ENCODE data around the gene TAMALIN. TPM values are rescaled to one million over a fixed set of nuclear protein-coding genes. Genes with fewer than 3 reads are reported as not detected.

Gene TAMALIN
- total RNA-seq, 2 experiments from 2014 or later: 6.4 to 11.5 TPM

DNA sequence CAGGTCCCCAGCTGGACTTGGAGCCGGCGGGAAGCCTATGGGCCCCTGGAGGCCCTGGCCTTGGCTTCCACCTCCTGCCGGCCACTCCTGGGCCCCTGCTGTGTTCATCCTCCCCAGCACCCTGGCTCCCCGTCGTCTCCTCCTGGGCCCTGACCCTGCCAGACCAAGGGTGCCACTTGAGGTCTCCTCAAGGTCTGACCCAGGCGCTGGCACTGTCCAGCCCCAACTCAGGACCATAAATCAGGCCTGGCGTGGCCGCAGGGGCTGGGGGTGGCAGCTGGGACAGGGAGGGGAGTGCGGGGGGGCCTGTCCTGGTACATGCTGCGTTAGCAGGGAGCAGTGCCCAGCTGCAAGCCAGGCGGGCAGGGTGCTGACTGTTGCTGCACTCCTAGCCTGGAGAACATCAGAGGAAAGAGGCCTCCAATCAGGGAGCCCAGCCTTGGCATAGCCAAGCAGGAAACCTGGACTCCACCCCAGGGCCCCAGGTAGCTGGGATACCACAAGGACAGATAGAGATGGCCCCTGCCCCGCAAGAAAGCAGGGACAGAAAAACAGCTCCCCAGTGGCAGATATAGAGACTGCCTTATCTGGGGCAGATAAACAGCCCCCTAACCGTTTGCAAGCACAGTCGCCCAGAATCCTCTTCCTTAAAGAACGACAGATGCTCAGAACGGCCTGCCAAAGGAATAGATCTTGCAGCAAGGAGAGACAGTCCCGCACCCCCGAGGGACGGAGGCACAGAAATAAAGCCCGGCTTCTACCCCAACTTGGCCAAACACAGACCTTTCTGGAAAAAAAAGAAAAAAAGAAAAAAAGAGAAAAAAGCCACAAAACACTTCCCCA is 56.6 kb downstream of the TAMALIN start:
- ChIA-PET CTCF (interaction anchor here (0.8 to 6.8 kb wide), 3 partner anchors 12 to 94 kb away, joined by 3 to 51 read pairs (median 3); no protein-coding TSS in a partner anchor), POLR2A (no interaction called here)
- no peak overlapping the region for H3K4me3 Mint-ChIP-seq
- DNase-seq: no peak
- peaks cover 12% of the 10 kb centered on the region for H3K4me1 Mint-ChIP-seq
- intact Hi-C loops (cut with DNase I, micrococcal nuclease): loop anchor here in 1 of 2 experiments (10.0 kb wide), 1 partner anchor 239 kb away; no protein-coding TSS in a partner anchor
- no peak for ATAC-seq
- no peak overlapping the region for H3K27ac Mint-ChIP-seq
- H3K36me3 Mint-ChIP-seq (ENCODE audit: low read depth): peaks cover 3% of the 10 kb centered on the region
- no peaks in the 10 kb centered on the region for H3K27me3 Mint-ChIP-seq
- H3K9me3 Mint-ChIP-seq (ENCODE audit: low read depth): no peaks in the 10 kb centered on the region

DNA sequence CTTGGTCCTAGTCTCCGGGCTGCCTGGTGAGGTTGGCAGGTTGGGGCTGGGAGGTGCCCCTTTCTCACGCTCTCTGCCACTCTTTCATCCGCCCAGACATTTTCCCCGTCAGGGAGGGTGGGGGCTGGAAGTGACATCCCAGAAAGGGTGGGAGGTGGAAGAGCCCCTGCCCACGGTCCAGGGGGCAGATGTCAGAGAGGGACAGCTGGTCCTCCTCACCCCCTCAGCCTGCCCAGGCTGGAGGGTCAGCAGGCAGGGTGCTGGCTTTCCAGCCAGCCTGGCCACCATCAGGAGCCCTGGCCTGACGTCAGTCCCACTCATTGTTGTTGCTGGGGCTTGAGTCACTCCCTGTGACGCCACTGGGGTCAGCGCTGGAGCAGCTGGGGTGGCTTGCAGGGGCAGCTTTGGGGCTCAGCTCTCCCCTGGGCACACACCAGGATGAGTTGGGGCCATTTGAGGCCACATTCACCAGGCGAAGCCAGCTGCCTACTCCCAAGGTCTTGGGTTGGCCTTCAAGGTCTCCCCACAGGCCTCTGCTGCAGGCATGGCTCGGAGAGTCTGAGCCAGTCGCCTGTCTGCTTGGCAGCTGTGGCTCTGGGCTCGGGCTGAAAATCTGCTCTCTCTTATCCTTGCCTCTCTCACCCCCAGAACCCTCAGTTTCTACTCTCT is 57.4 kb downstream of the TAMALIN start:
- Mint-ChIP-seq H3K4me3 (no peak overlapping the region), H3K9me3 (ENCODE audit: low read depth) (no peaks in the 10 kb centered on the region), H3K27me3 (no peaks in the 10 kb centered on the region), H3K4me1 (peaks cover 14% of the 10 kb centered on the region), H3K36me3 (ENCODE audit: low read depth) (no peaks in the 10 kb centered on the region), H3K27ac (no peak overlapping the region)
- intact Hi-C loops (cut with DNase I, micrococcal nuclease): loop anchor here in 1 of 2 experiments (10.0 kb wide), 1 partner anchor 239 kb away; no protein-coding TSS in a partner anchor
- DNase-seq: no peak
- CTCF ChIA-PET: interaction anchor here (1.1 to 6.8 kb wide), 2 partner anchors 13 to 39 kb away, joined by 3 to 51 read pairs; no protein-coding TSS in a partner anchor
- no peak for ATAC-seq
- POLR2A ChIA-PET: no interaction called here

Other genes starting within 250 kb of the TAMALIN start
- gene FIGNL2, start 158.2 kb upstream of the TAMALIN start, total RNA-seq: under 1 TPM; 0.19 to 0.27 TPM
- gene ANKRD33, start 118.8 kb upstream of the TAMALIN start, total RNA-seq: not detected
- not detected for gene ACVRL1, start 99.4 kb upstream of the TAMALIN start, total RNA-seq
- 10 to 100 TPM; 10.1 to 12.7 TPM for gene ACVR1B, start 55.2 kb upstream of the TAMALIN start, total RNA-seq
- gene NR4A1, start 44.5 kb downstream of the TAMALIN start, total RNA-seq: 10 to 100 TPM; 69.4 to 72.8 TPM
- gene ATG101, start 63.0 kb downstream of the TAMALIN start, total RNA-seq: 10 to 100 TPM; 24.0 to 30.7 TPM
- gene SMIM41, start 72.8 kb downstream of the TAMALIN start, total RNA-seq: not detected
- not detected for gene KRT80, start 185.1 kb downstream of the TAMALIN start, total RNA-seq
- 1 to 10 TPM; 3.4 to 3.9 TPM for gene KRT7, start 226.3 kb downstream of the TAMALIN start, total RNA-seq